ENCODE measurements around the gene COMMD1. TPM values are rescaled to one million over a fixed set of nuclear protein-coding genes. Genes with fewer than 3 reads are reported as not detected.

Gene COMMD1
- polyA plus RNA-seq, 2 of the 4 experiments (the other 2 are of a cell fraction): 54.1 to 57.3 TPM

GRCh38 chr2:61948661-61949457 lies 43.4 kb downstream of the COMMD1 start:
- ChIA-PET POLR2A (no interaction called here), CTCF (interaction anchor here (1.2 kb wide), 1 partner anchor 8 kb away, joined by 3 read pairs; no protein-coding TSS in a partner anchor)
- Histone ChIP-seq H3K4me1 (peaks cover 41% of the 10 kb centered on the region), H3K27ac (peak overlapping the region in 1 of 2 experiments; percentile 28; a peak in 3 of 6 replicates), H3K4me3 (no peak overlapping the region), H3K9me3 (peaks cover 12% of the 10 kb centered on the region; the same call in 2 of the 3 replicates), H3K4me2 (peak overlapping the region; percentile 10; the same call in 1 of the 3 replicates)
- ATAC-seq (no peak), DNase-seq (ENCODE audit: low read depth in 1 of 2, low spot score in 1 of 2) (no peak), FAIRE-seq (no peak)
- TF ChIP-seq, protein P1, sequence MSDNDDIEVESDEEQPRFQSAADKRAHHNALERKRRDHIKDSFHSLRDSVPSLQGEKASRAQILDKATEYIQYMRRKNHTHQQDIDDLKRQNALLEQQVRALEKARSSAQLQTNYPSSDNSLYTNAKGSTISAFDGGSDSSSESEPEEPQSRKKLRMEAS (IDR thresholded peaks at IDR 0.05): no peak
- TF ChIP-seq E2F6 (IDR thresholded peaks at IDR 0.05; ENCODE audit: borderline replicate concordance, low read depth) (no peak), NFE2L2 (conservative IDR thresholded peaks at IDR 0.05; ENCODE audit: low read length) (no peak), JUNB (IDR thresholded peaks at IDR 0.05) (no peak), FOSB (CRISPR knock-in tag; IDR thresholded peaks at IDR 0.05) (no peak), CBX8 (IDR thresholded peaks at IDR 0.05) (no peak), JUN (IDR thresholded peaks at IDR 0.05) (no peak), EHMT2 (IDR thresholded peaks at IDR 0.05; ENCODE audit: low read depth) (no peak)
- TF ChIP-seq, protein P2, sequence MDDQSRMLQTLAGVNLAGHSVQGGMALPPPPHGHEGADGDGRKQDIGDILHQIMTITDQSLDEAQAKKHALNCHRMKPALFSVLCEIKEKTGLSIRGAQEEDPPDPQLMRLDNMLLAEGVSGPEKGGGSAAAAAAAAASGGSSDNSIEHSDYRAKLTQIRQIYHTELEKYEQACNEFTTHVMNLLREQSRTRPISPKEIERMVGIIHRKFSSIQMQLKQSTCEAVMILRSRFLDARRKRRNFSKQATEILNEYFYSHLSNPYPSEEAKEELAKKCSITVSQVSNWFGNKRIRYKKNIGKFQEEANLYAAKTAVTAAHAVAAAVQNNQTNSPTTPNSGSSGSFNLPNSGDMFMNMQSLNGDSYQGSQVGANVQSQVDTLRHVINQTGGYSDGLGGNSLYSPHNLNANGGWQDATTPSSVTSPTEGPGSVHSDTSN (IDR thresholded peaks at IDR 0.05): no peak
- 76% methylated on average over 5 of the region's 5 CpGs for WGBS (ENCODE audit: missing lambda C conversion rate)

DNA sequence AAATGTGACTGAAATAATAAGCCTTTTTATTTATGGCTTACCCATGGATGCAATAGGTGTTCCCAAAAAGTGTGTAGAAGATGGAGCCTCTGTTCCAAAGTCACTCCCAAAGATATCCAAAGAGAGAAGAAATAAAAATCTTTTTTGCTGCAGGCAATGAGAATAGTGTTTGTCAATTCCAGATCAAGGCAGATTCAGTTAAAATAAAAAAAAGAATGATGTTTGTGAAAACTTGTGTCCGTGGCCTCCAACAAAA lies 43.9 kb downstream of the COMMD1 start:
- Histone ChIP-seq H3K4me2 (no peak overlapping the region), H3K4me1 (peaks cover 41% of the 10 kb centered on the region), H3K4me3 (no peak overlapping the region), H3K9me3 (peaks cover 12% of the 10 kb centered on the region; the same call in 2 of the 3 replicates), H3K27ac (peak overlapping the region in 1 of 2 experiments; percentile 28; a peak in 3 of 6 replicates)
- TF ChIP-seq RNF2 (IDR thresholded peaks at IDR 0.05; ENCODE audit: borderline replicate concordance, low read depth): no peak
- no peak for TF ChIP-seq CHD4 (IDR thresholded peaks at IDR 0.05; ENCODE audit: borderline replicate concordance)
- TF ChIP-seq ZC3H11A (IDR thresholded peaks at IDR 0.05): no peak
- no peak for TF ChIP-seq ELK1 (IDR thresholded peaks at IDR 0.05; ENCODE audit: low read depth, low read length)
- TF ChIP-seq EHMT2 (IDR thresholded peaks at IDR 0.05; ENCODE audit: low read depth): no peak
- TF ChIP-seq CHD2 (IDR thresholded peaks at IDR 0.05; ENCODE audit: low read length, partially characterized antibody): no peak
- ChIA-PET CTCF (no interaction called here), POLR2A (no interaction called here)
- DNase-seq (ENCODE audit: low read depth in 1 of 2, low spot score in 1 of 2) (no peak), FAIRE-seq (no peak), ATAC-seq (no peak)
- 84% methylated on average over 1 of the region's 1 CpG for WGBS (ENCODE audit: missing lambda C conversion rate)

- ChIA-PET POLR2A (no interaction called here), CTCF (no interaction called here)
- Histone ChIP-seq H3K9me3 (peaks cover 12% of the 10 kb centered on the region; the same call in 2 of the 3 replicates), H3K27ac (no peak overlapping the region), H3K4me2 (peak overlapping the region; percentile 6; the same call in 1 of the 3 replicates), H3K4me3 (no peak overlapping the region), H3K4me1 (peaks cover 41% of the 10 kb centered on the region)
- no peak for DNase-seq (ENCODE audit: low read depth in 1 of 2, low spot score in 1 of 2)
- WGBS (ENCODE audit: missing lambda C conversion rate): 72% methylated on average over 6 of the region's 6 CpGs
- FAIRE-seq: no peak
- no peak; a peak in 2 of 6 replicates for ATAC-seq
- TF ChIP-seq NR3C1 (IDR thresholded peaks at IDR 0.05) (no peak), ZC3H11A (IDR thresholded peaks at IDR 0.05) (no peak), ZSCAN20 (CRISPR knock-in tag; IDR thresholded peaks at IDR 0.05) (no peak), E2F6 (IDR thresholded peaks at IDR 0.05; ENCODE audit: borderline replicate concordance, low read depth) (no peak), HMGXB4 (CRISPR knock-in tag; IDR thresholded peaks at IDR 0.05; ENCODE audit: borderline replicate concordance) (no peak), MYC (IDR thresholded peaks at IDR 0.05; ENCODE audit: borderline replicate concordance, low read length) (no peak), RAD21 (conservative IDR thresholded peaks at IDR 0.05 in 1 of 2, IDR thresholded peaks at IDR 0.05 in 1 of 2) (no peak), BHLHE40 (IDR thresholded peaks at IDR 0.05; ENCODE audit: low read depth, low read length) (no peak), MAZ (IDR thresholded peaks at IDR 0.05; ENCODE audit: borderline replicate concordance, low read depth, low read length) (no peak)
- TF ChIP-seq, protein P3, sequence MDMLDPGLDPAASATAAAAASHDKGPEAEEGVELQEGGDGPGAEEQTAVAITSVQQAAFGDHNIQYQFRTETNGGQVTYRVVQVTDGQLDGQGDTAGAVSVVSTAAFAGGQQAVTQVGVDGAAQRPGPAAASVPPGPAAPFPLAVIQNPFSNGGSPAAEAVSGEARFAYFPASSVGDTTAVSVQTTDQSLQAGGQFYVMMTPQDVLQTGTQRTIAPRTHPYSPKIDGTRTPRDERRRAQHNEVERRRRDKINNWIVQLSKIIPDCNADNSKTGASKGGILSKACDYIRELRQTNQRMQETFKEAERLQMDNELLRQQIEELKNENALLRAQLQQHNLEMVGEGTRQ (IDR thresholded peaks at IDR 0.05): no peak
- TF ChIP-seq, protein P2 (IDR thresholded peaks at IDR 0.05): no peak
These were observed 44.5 kb downstream of the COMMD1 start for GRCh38 chr2:61949714-61950560.
